UCSD-AML1 (cell line): ENCODE data around the gene PKN1.
"Not testable (repeated sequence)": the region's sequence is repeated elsewhere in the genome, so short reads cannot be mapped to it uniquely, and the experiment has no call there.

Experiments used
- DNase-seq: peaks from one replicate; lab custom pipeline; 2025; ENCODE audit not compliant: unreplicated experiment; lab: John Stamatoyannopoulos, UW

The PKN1 gene

GRCh38 chr19:14432791-14433553, at the start of gene PKN1:
PKN1 (plus strand) TSS chr19:14433306; CDS start chr19:14433522, 216 bp downstream.
- peak; percentile 66 for DNase-seq

- DNase-seq: peak; percentile 51
Measured at GRCh38 chr19:14383661-14384555, 49.2 kb upstream of the PKN1 start.

GRCh38 chr19:14385492-14385891, 47.6 kb upstream of the PKN1 start:
- DNase-seq: no peak

GRCh38 chr19:14390548-14390947, 42.6 kb upstream of the PKN1 start:
- DNase-seq: no peak

GRCh38 chr19:14391156-14391821, 41.8 kb upstream of the PKN1 start:
- DNase-seq: no peak

GRCh38 chr19:14393329-14393728, 39.8 kb upstream of the PKN1 start:
- DNase-seq: no peak

- no peak for DNase-seq
Measured at GRCh38 chr19:14394167-14394566, 38.9 kb upstream of the PKN1 start.

GRCh38 chr19:14395262-14395661, 37.8 kb upstream of the PKN1 start:
- DNase-seq: no peak

GRCh38 chr19:14395710-14396336, 37.3 kb upstream of the PKN1 start:
- DNase-seq: no peak

- not testable (repeated sequence) for DNase-seq
Measured at GRCh38 chr19:14396730-14397129, 36.4 kb upstream of the PKN1 start.

- DNase-seq: not testable (repeated sequence)
Measured at GRCh38 chr19:14397168-14397567, 35.9 kb upstream of the PKN1 start.

- no peak for DNase-seq
Measured at GRCh38 chr19:14400951-14401431, 32.1 kb upstream of the PKN1 start.

- DNase-seq: no peak
Measured at GRCh38 chr19:14401468-14402195, 31.5 kb upstream of the PKN1 start.

- DNase-seq: no peak
Measured at GRCh38 chr19:14402332-14403144, 30.6 kb upstream of the PKN1 start.

- DNase-seq: not testable (repeated sequence)
Measured at GRCh38 chr19:14403145-14403930, 29.8 kb upstream of the PKN1 start.

GRCh38 chr19:14404312-14404711, 28.8 kb upstream of the PKN1 start:
- no peak for DNase-seq

GRCh38 chr19:14405380-14405757, 27.7 kb upstream of the PKN1 start:
- DNase-seq: no peak

GRCh38 chr19:14405758-14406644, 27.1 kb upstream of the PKN1 start:
- DNase-seq: peak; percentile 92
